Spleen (tissue), 11 donors: Measurements from ENCODE around the gene CABLES2. TPM values are rescaled to one million over a fixed set of nuclear protein-coding genes. Genes with fewer than 3 reads are reported as not detected.
"Not testable (repeated sequence)": the region's sequence is repeated elsewhere in the genome, so short reads cannot be mapped to it uniquely, and the experiment has no call there.

Experiments used
- DNase-seq: peaks from one replicate; pipeline ENCODE4 v3.0.0-alpha.2; 2020
- H3K27ac ChIP-seq, 8 donors: fragments of 200-600 bp; sonication (generic) in 7 of 8; 1 replicate in 4 of 8; 2 replicates in 4 of 8; pipeline versions ENCODE4 v1.5.0 to v1.8.0; 2016 to 2021; ENCODE audit warnings: inconsistent platforms in 4 of 8, mild to moderate bottlenecking in 4 of 8, moderate library complexity in 1 of 8
- H3K27me3 ChIP-seq, 7 donors: fragments of 200-600 bp; sonication (generic) in 6 of 7; replicated peaks in 1 of 7; 1 replicate in 4 of 7; 2 replicates in 3 of 7; pipeline versions ENCODE4 v1.5.0 to v1.8.0; 2016 to 2021; ENCODE audit warnings: inconsistent platforms in 3 of 7, mild to moderate bottlenecking in 1 of 7
- H3K36me3 ChIP-seq, 6 donors: fragments of 200-600 bp; sonication (generic) in 5 of 6; 1 replicate in 4 of 6; 2 replicates in 2 of 6; pipeline versions ENCODE4 v1.5.0 to v1.8.0; 2016 to 2021; ENCODE audit warnings: inconsistent platforms in 2 of 6
- H3K4me1 ChIP-seq, 6 donors: fragments of 200-600 bp; sonication (generic) in 5 of 6; 1 replicate in 3 of 6; 2 replicates in 3 of 6; pipeline versions ENCODE4 v1.5.0 to v1.8.0; 2016 to 2021; ENCODE audit warnings: inconsistent platforms in 3 of 6
- H3K4me3 ChIP-seq, 8 donors: fragments of 200-600 bp; sonication (generic) in 7 of 8; 1 replicate in 4 of 8; 2 replicates in 4 of 8; pipeline versions ENCODE4 v1.5.0 to v1.8.0; 2016 to 2021; ENCODE audit warnings: inconsistent platforms in 4 of 8, mild to moderate bottlenecking in 4 of 8, moderate library complexity in 2 of 8
- H3K9me3 ChIP-seq, 8 donors: fragments of 200-600 bp; sonication (generic) in 7 of 8; 1 replicate in 4 of 8; 2 replicates in 4 of 8; pipeline versions ENCODE4 v1.5.0 to v1.8.0; 2016 to 2021; ENCODE audit warnings: inconsistent platforms in 4 of 8
- CTCF ChIP-seq, 11 experiments: fragments of 200-600 bp in 7 of 11; fragments of 450-650 bp in 4 of 11; sonication (generic) in 4 of 11; IDR thresholded peaks in 8 of 11; conservative IDR thresholded peaks in 3 of 11; 1 replicate in 7 of 11; 2 replicates in 4 of 11; pipeline versions ENCODE4 v1.4.0 to v1.8.0; 2016 to 2021; ENCODE audit warnings: antibody characterized with exemption in 11 of 11, inconsistent platforms in 4 of 11, mild to moderate bottlenecking in 1 of 11
- POLR2A ChIP-seq, 3 donors: fragments of 450-650 bp; IDR thresholded peaks; one replicate each; pipeline ENCODE4 v1.5.1; 2017; ENCODE audit warnings: antibody characterized with exemption in 3 of 3, mild to moderate bottlenecking in 1 of 3
- POLR2AphosphoS5 ChIP-seq, 3 donors: sonication (generic); formaldehyde crosslinking; IDR thresholded peaks; one replicate each; pipeline ENCODE4 v1.5.1; 2017; ENCODE audit warnings: antibody characterized with exemption in 3 of 3
- WGBS, 5 donors: extraction: QIAGEN DNeasy Blood & Tissue Kit in 3 of 5; methylation state at CpG; one replicate each; pipeline versions ENCODE4 v1.1.5 to v1.1.7; 2013 to 2018; 5-methylcytosine and 5-hydroxymethylcytosine counted together
- intact Hi-C: fragments of 100-400 bp; cut with DNase I; formaldehyde crosslinking; loops from one replicate; pipeline ENCODE4 v1.15.0; 2023; ENCODE audit warnings: low total_unique reads
- polyA plus RNA-seq, 3 donors: library from polyadenylated mRNA; stranded (reverse); fragments of 200-250 nt; gene quantifications; one replicate each; pipeline ENCODE4 v1.2.1, GENCODE V29; 2013
- total RNA-seq, 7 donors: library from RNA; depleted of rRNA in 3 of 7; stranded (reverse); fragments of >200 nt in 3 of 7; fragmentation: NEBNext Ultra II Directional in 4 of 7; extraction: Animal tissue kit (Norgen Biotek cat#: 25700) in 4 of 7; gene quantifications; one replicate each; pipeline versions ENCODE4 v1.1.0 to v1.2.1, GENCODE V29; 2016 to 2021
- donor health status: healthy with polysubstance abuse.
- donor health status: DM: no; HTN: no; CAD: no; lungs with moderate emphysema.
- donor health status: DM: no; HTN: no; CAD: no.
- donor health status: Bipolar disorder and iron deficiency.
- donor health status: healthy.
- donor health status: DM: no; HTN: no; CAD: no.
- donor health status: DM: yes; HTN: yes; CAD: no.

CABLES2 gene
- total and polyA plus RNA-seq, 10 donors: 2.0 to 5.9 (median 4.0) TPM

DNA sequence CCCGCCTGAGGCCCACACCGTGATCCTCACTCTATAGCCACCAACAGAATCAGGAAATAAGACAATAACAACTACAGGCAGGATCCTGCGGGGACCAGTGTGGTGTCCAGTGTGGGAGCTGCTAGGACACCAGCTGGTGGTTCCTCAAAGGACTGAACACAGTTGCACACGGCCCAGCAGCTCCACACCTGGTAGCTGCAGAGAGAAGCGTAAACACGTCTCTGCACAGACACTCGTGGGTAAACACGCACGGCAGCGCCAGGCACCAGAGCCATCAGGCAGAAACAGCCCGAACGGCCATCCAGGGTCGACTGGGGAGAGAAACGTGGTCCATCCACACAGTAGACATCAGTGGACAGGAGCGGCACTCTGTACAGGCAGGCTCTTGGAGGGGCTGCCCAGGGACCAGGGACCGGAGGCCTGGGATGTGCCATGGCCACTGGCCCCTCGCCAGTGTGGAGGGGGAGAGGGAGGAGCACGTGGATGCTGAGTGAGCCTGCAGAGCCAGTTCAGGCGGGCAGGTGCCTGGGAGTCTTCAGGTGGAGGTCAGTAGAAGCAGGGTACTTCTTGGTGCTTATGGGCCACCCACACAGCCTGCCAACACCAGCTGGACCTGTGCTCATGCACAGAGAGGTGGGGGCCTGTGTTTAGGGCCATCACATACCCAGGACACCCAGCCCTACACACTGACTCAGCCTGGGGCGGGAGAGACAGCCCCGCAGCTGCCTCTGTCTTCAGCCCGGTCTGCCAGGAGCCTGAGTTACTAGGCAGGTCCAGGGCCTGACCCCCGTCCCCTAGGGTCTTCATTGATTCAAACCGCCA is 32.5 kb downstream of the CABLES2 start:
- intact Hi-C loops: no loop called here
- H3K27me3 ChIP-seq: peaks cover 0 to 32% (median 0%) of the 10 kb centered on the region in 7 donors
- H3K4me1 ChIP-seq: peaks cover 0 to 48% (median 13%) of the 10 kb centered on the region in 6 donors
- no peak overlapping the region for H3K4me3 ChIP-seq
- DNase-seq: no peak
- no peaks in the 10 kb centered on the region for H3K36me3 ChIP-seq
- WGBS, 5 donors: 61 to 68% (median 62%) methylated on average over 10 to 24 of the region's 24 CpGs
- H3K27ac ChIP-seq: peak overlapping the region in 1 of 8 donors; percentile 24
- H3K9me3 ChIP-seq: no peaks in the 10 kb centered on the region
- TF ChIP-seq POLR2A (IDR thresholded peaks at IDR 0.05): no peak
- no peak for TF ChIP-seq CTCF (IDR thresholded peaks at IDR 0.05 in 8 of 11, conservative IDR thresholded peaks at IDR 0.05 in 3 of 11)
- no peak for TF ChIP-seq POLR2AphosphoS5 (IDR thresholded peaks at IDR 0.05)

DNA sequence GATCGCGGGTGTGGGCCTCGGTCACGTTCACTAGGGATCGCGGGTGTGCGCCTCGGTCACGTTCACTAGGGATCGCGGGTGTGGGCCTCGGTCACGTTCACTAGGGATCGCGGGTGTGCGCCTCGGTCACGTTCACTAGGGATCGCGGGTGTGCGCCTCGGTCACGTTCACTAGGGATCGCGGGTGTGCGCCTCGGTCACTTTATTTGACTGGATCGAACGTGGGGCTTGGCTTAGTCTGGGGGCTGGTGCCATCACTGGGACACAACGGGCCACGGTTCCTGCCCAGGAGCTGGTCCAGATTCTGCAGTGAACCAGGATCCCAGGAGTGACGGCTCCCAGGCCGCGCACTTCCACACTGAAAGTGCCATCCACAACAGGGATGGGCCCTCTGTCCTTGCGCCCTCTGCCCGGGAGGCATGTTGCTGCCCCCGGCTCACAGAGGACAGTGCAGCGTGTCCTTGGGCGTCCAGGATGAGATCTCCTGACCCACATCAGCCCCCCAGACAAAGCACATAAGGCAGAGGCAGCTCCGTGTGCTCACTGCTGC is 33.4 kb downstream of the CABLES2 start:
- H3K9me3 ChIP-seq, intact Hi-C loops, H3K27ac ChIP-seq, DNase-seq, H3K4me3 ChIP-seq, H3K36me3 ChIP-seq: not testable (repeated sequence)
- Histone ChIP-seq H3K4me1 (peaks cover 0 to 48% (median 22%) of the 10 kb centered on the region in 6 donors), H3K27me3 (peaks cover 0 to 40% (median 6%) of the 10 kb centered on the region in 7 donors)
- 86 to 92% (median 87%) methylated on average over 25 to 29 of the region's 40 CpGs for WGBS, 5 donors

DNA sequence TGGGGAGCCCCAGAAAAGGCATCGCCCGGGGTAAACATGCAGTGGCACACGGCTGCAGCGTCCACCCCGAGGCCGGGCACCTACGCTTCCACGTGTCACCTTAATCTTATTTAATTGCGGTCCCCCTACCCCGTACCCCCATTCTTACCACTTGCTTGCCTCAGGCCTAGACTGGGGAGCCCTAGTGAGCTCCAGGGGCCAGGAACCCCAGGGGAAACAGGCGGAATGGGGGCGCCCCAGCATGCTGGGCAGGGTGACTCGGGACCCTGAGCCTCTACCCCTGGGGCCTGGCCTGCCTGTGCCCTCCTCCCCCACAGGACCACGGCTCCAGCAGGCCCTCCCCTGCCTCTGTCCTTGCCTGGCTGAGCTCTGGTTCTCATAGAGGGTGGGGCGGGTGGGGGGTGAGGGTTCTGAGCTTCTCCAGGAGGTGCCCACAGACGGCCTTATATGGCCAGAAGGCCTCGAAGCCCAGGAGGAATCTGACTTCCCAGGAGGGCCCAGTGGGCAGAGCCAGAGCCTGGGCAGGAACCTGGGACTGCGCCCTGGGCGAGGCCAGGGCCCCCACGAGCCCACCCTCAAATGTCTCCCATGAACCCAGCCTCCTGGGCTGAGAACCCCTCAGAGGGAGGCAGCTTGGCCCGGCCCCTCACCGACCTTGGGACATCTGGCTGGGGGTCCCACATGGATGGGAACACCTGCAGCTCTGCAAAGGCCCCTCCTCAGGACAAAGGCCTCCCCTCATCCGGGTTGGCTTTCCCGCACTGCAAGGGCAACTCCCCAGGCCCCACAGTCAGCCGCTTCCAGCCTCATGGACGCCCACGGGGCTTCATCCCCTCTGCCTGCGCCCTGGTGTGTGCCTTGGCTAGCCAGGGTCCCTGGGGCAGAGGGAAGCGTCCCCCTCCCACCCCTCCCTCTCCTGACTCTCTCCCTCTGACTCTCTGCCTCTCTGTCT is 34.8 kb downstream of the CABLES2 start:
- Histone ChIP-seq H3K4me1 (peaks cover 11 to 48% (median 33%) of the 10 kb centered on the region in 6 donors), H3K4me3 (no peak overlapping the region), H3K27me3 (peaks cover 0 to 54% (median 19%) of the 10 kb centered on the region in 7 donors), H3K36me3 (no peaks in the 10 kb centered on the region), H3K27ac (no peak overlapping the region), H3K9me3 (no peaks in the 10 kb centered on the region)
- no peak for TF ChIP-seq CTCF (IDR thresholded peaks at IDR 0.05 in 8 of 11, conservative IDR thresholded peaks at IDR 0.05 in 3 of 11)
- 76 to 87% (median 78%) methylated on average over 24 to 29 of the region's 29 CpGs for WGBS, 5 donors
- no peak for DNase-seq
- intact Hi-C loops: no loop called here

GRCh38 chr20:62371588-62372041 is 35.5 kb downstream of the CABLES2 start:
- H3K4me1 ChIP-seq: peaks cover 11 to 46% (median 33%) of the 10 kb centered on the region in 6 donors
- H3K27ac ChIP-seq: no peak overlapping the region
- no peak for TF ChIP-seq CTCF (IDR thresholded peaks at IDR 0.05 in 8 of 11, conservative IDR thresholded peaks at IDR 0.05 in 3 of 11)
- no peak for TF ChIP-seq POLR2A (IDR thresholded peaks at IDR 0.05)
- no peak for TF ChIP-seq POLR2AphosphoS5 (IDR thresholded peaks at IDR 0.05)
- no peak overlapping the region for H3K4me3 ChIP-seq
- H3K27me3 ChIP-seq: peaks cover 0 to 61% (median 24%) of the 10 kb centered on the region in 7 donors
- no peak for DNase-seq
- H3K9me3 ChIP-seq: no peaks in the 10 kb centered on the region
- 83 to 95% (median 89%) methylated on average over 6 to 8 of the region's 8 CpGs for whole genome bisulfite sequencing, 5 donors
- intact Hi-C loops: no loop called here
- no peaks in the 10 kb centered on the region for H3K36me3 ChIP-seq
